ENCODE measurements around the gene DAZAP2. TPM values are rescaled to one million over a fixed set of nuclear protein-coding genes. Genes with fewer than 3 reads are reported as not detected.

The DAZAP2 gene
- total and polyA plus RNA-seq, 2 of the 13 experiments (the other 11 are each of a cell fraction or from before 2014, with no cell fraction given) = 64.5 to 222 TPM

DNA sequence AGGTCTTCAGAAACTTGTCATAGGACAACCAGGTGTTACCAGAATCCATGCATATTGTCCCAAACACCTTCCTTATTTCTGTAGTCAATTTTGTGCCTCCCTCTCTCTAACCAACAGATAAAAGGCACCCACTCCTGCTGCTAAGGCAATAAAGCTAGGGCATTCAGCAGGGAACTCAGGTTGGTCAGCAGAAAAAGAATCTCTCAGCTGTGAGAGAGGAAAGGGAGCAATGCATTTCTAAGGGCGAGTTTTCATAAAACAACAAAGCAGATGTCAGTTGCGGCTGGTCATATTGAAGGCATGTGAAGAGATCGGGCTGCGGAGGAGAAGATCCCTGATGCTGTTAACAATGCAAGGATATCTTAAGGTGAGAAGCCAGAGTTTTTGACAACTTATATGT, 13.4 kb upstream of the DAZAP2 start (continued):
- TF ChIP-seq ZNF75D (CRISPR knock-in tag; IDR thresholded peaks at IDR 0.05; ENCODE audit: borderline replicate concordance) (no peak), ZNF224 (CRISPR knock-in tag; IDR thresholded peaks at IDR 0.05) (no peak), ZNF34 (CRISPR knock-in tag; IDR thresholded peaks at IDR 0.05; ENCODE audit: borderline replicate concordance) (no peak), U2AF1 (optimal IDR thresholded peaks at IDR 0.05; ENCODE audit: low read depth, low read length) (no peak), KLF15 (CRISPR knock-in tag; IDR thresholded peaks at IDR 0.05; ENCODE audit: borderline replicate concordance) (no peak)
- TF ChIP-seq, protein P1, sequence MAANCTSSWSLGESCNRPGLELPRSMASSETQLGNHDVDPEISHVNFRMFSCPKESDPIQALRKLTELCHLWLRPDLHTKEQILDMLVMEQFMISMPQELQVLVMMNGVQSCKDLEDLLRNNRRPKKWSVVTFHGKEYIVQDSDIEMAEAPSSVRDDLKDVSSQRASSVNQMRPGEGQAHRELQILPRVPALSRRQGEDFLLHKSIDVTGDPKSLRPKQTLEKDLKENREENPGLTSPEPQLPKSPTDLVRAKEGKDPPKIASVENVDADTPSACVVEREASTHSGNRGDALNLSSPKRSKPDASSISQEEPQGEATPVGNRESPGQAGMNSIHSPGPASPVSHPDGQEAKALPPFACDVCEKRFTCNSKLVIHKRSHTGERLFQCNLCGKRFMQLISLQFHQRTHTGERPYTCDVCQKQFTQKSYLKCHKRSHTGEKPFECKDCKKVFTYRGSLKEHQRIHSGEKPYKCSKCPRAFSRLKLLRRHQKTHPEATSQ (CRISPR knock-in tag; IDR thresholded peaks at IDR 0.05; ENCODE audit: borderline replicate concordance) = no peak

DNA sequence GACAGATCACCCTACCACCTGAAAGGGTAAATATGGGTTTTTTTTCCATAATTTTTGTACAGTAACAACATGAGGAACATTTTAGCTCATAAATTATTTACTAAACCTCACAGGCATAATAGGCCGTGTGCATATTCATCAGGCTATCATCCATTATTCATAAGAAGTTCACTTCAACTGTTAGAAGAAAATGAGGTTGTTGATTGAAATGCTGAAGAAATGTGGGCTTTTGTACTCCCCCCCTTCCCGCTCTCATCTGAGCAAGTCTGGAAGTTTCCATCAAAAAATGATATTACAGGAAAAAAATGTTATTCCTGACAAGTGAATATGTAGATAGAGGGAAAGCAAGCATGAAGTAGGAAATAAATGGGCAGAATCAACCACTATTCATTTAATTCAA, 12.9 kb upstream of the DAZAP2 start:
- no TSS peak for BruUV-seq (replicated peaks)
- H2AFZ ChIP-seq (ENCODE audit: low read length) = no peak overlapping the region
- no peak for ATAC-seq
- ChIA-PET POLR2A (no interaction called here), CTCF (ENCODE audit: low intra/inter-chr PET ratio, low total read pairs) (no interaction called here)
- no peaks in the 10 kb centered on the region for H3K27me3 ChIP-seq (ENCODE audit: control insufficient read depth in 1 of 2, insufficient read depth in 2 of 2, low read length in 2 of 2)
- FAIRE-seq = no peak
- DNase-seq (ENCODE audit: low spot score) = no peak
- no peak overlapping the region for H3K4me3 ChIP-seq (replicated peaks in 1 of 3; ENCODE audit: insufficient read depth in 1 of 3, low read depth in 2 of 3, low read length in 3 of 3)
- H4K20me1 ChIP-seq (ENCODE audit: insufficient read depth, low read length) = no peaks in the 10 kb centered on the region
- no peak overlapping the region for H3K9ac ChIP-seq (ENCODE audit: insufficient read depth, low read depth, low read length)
- no peak for TF ChIP-seq ZNF460 (CRISPR knock-in tag; IDR thresholded peaks at IDR 0.05; ENCODE audit: borderline replicate concordance)
- no peak for TF ChIP-seq NFE2L2 (IDR thresholded peaks at IDR 0.05; ENCODE audit: low read length)
- no peak for TF ChIP-seq ARHGAP35 (CRISPR knock-in tag; IDR thresholded peaks at IDR 0.05; ENCODE audit: borderline replicate concordance)
- no peak for TF ChIP-seq AGO2 (optimal IDR thresholded peaks at IDR 0.05; ENCODE audit: low read depth, low read length)
- no peak for TF ChIP-seq RBFOX2 (IDR thresholded peaks at IDR 0.05; ENCODE audit: low read depth, low read length)
- no peak for TF ChIP-seq ELK4 (CRISPR knock-in tag; IDR thresholded peaks at IDR 0.05; ENCODE audit: borderline replicate concordance)
- no peak for TF ChIP-seq ZNF570 (CRISPR knock-in tag; IDR thresholded peaks at IDR 0.05; ENCODE audit: borderline replicate concordance)
- no peak for TF ChIP-seq ZNF281 (CRISPR knock-in tag; IDR thresholded peaks at IDR 0.05; ENCODE audit: borderline replicate concordance)
- TF ChIP-seq TCF12 (IDR thresholded peaks at IDR 0.05) = no peak
- no peak for TF ChIP-seq TCF12 (CRISPR knock-in tag; IDR thresholded peaks at IDR 0.05)
- no peak for TF ChIP-seq ZNF879 (CRISPR knock-in tag; IDR thresholded peaks at IDR 0.05)
- no peak for TF ChIP-seq ZNF572 (CRISPR knock-in tag; IDR thresholded peaks at IDR 0.05)
- peaks cover 10% of the 10 kb centered on the region; the same call in 1 of the 2 replicates for H3K4me1 ChIP-seq (ENCODE audit: insufficient read depth, low read length)
- intact Hi-C loops (cut with micrococcal nuclease; ENCODE audit: unreplicated experiment) (no loop called here), in situ Hi-C loops (cut with HindIII; ENCODE audit: extremely low pct_ligation_motif_present, low pct_unique_long_range_greater_than_20kb) (no loop called here)
- H3K27ac ChIP-seq (ENCODE audit: extremely low read length, insufficient read depth, low read length) = no peak overlapping the region
- H3K79me2 ChIP-seq (ENCODE audit: insufficient read depth, low read length) = no peaks in the 10 kb centered on the region
- H3K9me3 ChIP-seq (ENCODE audit: low read length) = no peaks in the 10 kb centered on the region
- H3K36me3 ChIP-seq (replicated peaks in 1 of 2; ENCODE audit: control insufficient read depth in 1 of 2, insufficient read depth in 2 of 2, low read length in 2 of 2) = no peaks in the 10 kb centered on the region
- H3K4me2 ChIP-seq (ENCODE audit: low read depth, low read length) = no peak overlapping the region
- WGBS (ENCODE audit: low lambda C conversion rate) = 77% methylated on average over 2 of the region's 2 CpGs

All from HepG2 (cell line).